CD14-positive monocyte (primary cell): Measurements from ENCODE around the gene SMTNL1. TPM values are rescaled to one million over a fixed set of nuclear protein-coding genes. Genes with fewer than 3 reads are reported as not detected.

Source experiments
- DNase-seq, 3 donors: peaks; one replicate each; pipeline ENCODE4 v3.0.0-alpha.2; 2011 to 2022
- H2AFZ ChIP-seq: 2 replicates; pipeline ENCODE4 v1.6.0; 2012; ENCODE audit warnings: mild to moderate bottlenecking, low read depth, low read length, inconsistent platforms; ENCODE audit not compliant: insufficient read depth, poor library complexity, severe bottlenecking
- H3K27ac ChIP-seq, 2 donors: 1 replicate in 1 of 2; 2 replicates in 1 of 2; pipeline ENCODE4 v1.5.1; 2012 to 2013; ENCODE audit warnings: low read length in 2 of 2, control low read depth in 1 of 2, inconsistent platforms in 1 of 2, low read depth in 1 of 2, mild to moderate bottlenecking in 1 of 2
- H3K27me3 ChIP-seq, 2 donors: one replicate each; pipeline versions ENCODE4 v1.6.0 to v1.6.1; 2011 to 2013; ENCODE audit warnings: low read length in 2 of 2; ENCODE audit not compliant: control insufficient read depth in 2 of 2, insufficient read depth in 2 of 2
- H3K36me3 ChIP-seq, 2 donors: replicated peaks in 1 of 2; 1 replicate in 1 of 2; 2 replicates in 1 of 2; pipeline versions ENCODE4 v1.5.1 to v1.6.1; 2012 to 2013; ENCODE audit warnings: low read length in 2 of 2, control low read depth in 1 of 2, inconsistent platforms in 1 of 2, mild to moderate bottlenecking in 1 of 2; ENCODE audit not compliant: insufficient read depth in 2 of 2, control insufficient read depth in 1 of 2
- H3K4me1 ChIP-seq, 2 donors: 1 replicate in 1 of 2; 2 replicates in 1 of 2; pipeline versions ENCODE4 v1.5.1 to v1.6.1; 2012 to 2013; ENCODE audit warnings: low read length in 2 of 2, control low read depth in 1 of 2, inconsistent platforms in 1 of 2, mild to moderate bottlenecking in 1 of 2, moderate library complexity in 1 of 2; ENCODE audit not compliant: insufficient read depth in 2 of 2, control insufficient read depth in 1 of 2
- H3K4me2 ChIP-seq: replicated peaks from 2 replicates; pipeline ENCODE3; 2012; ENCODE audit warnings: low read length, moderate library complexity, mild to moderate bottlenecking; ENCODE audit not compliant: poor library complexity, severe bottlenecking; ENCODE audit errors: extremely low read depth
- H3K4me3 ChIP-seq, 3 experiments: fragments of 200-600 bp in 1 of 3; sonication (generic) in 1 of 3; replicated peaks in 1 of 3; 1 replicate in 2 of 3; 2 replicates in 1 of 3; pipeline ENCODE4 v1.5.1; 2011 to 2013; ENCODE audit warnings: low read length in 3 of 3, mild to moderate bottlenecking in 3 of 3, control low read depth in 2 of 3, low read depth in 2 of 3, inconsistent platforms in 1 of 3, moderate library complexity in 1 of 3
- H3K79me2 ChIP-seq: 2 replicates; pipeline ENCODE4 v1.6.0; 2012; ENCODE audit warnings: mild to moderate bottlenecking, control low read depth, inconsistent platforms, low read length, moderate library complexity; ENCODE audit not compliant: insufficient read depth
- H3K9ac ChIP-seq: 2 replicates; pipeline ENCODE4 v1.6.0; 2017; ENCODE audit warnings: low read length, mild to moderate bottlenecking; ENCODE audit not compliant: insufficient read depth, poor library complexity, severe bottlenecking
- H3K9me3 ChIP-seq, 2 donors: replicated peaks in 1 of 2; 1 replicate in 1 of 2; 2 replicates in 1 of 2; pipeline versions ENCODE4 v1.5.1 to v1.6.1; 2012 to 2013; ENCODE audit warnings: low read length in 2 of 2, control low read depth in 1 of 2; ENCODE audit not compliant: control insufficient read depth in 1 of 2, insufficient read depth in 1 of 2
- H4K20me1 ChIP-seq: 2 replicates; pipeline ENCODE4 v1.6.0; 2012; ENCODE audit warnings: mild to moderate bottlenecking, low read length, control low read depth, moderate library complexity; ENCODE audit not compliant: insufficient read depth
- H3K27ac Mint-ChIP-seq, 7 donors: one replicate each; pipeline ENCODE4 v1.8.0; 2020; ENCODE audit warnings: mild to moderate bottlenecking in 7 of 7, mixed read lengths in 7 of 7, moderate library complexity in 6 of 7, inconsistent platforms in 2 of 7
- H3K27me3 Mint-ChIP-seq, 3 donors: one replicate each; pipeline ENCODE4 v1.8.0; 2021 to 2022; ENCODE audit warnings: low read depth in 3 of 3, mild to moderate bottlenecking in 3 of 3, mixed read lengths in 3 of 3, moderate library complexity in 3 of 3, inconsistent platforms in 1 of 3
- H3K36me3 Mint-ChIP-seq, 2 donors: one replicate each; pipeline ENCODE4 v1.8.0; 2020; ENCODE audit warnings: mixed read lengths in 2 of 2, inconsistent platforms in 1 of 2, mild to moderate bottlenecking in 1 of 2
- H3K4me1 Mint-ChIP-seq: one replicate; pipeline ENCODE4 v1.8.0; 2020; ENCODE audit warnings: mild to moderate bottlenecking, mixed read lengths
- H3K4me3 Mint-ChIP-seq, 2 donors: one replicate each; pipeline ENCODE4 v1.8.0; 2020; ENCODE audit warnings: mild to moderate bottlenecking in 2 of 2, mixed read lengths in 2 of 2, moderate library complexity in 1 of 2
- H3K9me3 Mint-ChIP-seq, 7 donors: one replicate each; pipeline ENCODE4 v1.8.0; 2020 to 2022; ENCODE audit warnings: mixed read lengths in 7 of 7, mild to moderate bottlenecking in 6 of 7, moderate library complexity in 6 of 7, inconsistent platforms in 2 of 7
- CTCF ChIP-seq: fragments of 200-600 bp; IDR thresholded peaks from one replicate; pipeline ENCODE4 v1.8.0; 2022; ENCODE audit warnings: antibody characterized with exemption, mild to moderate bottlenecking
- WGBS: methylation state at CpG from one replicate; pipeline ENCODE4 v1.1.5; 2013; ENCODE audit warnings: missing lambda C conversion rate; ENCODE audit not compliant: insufficient coverage; 5-methylcytosine and 5-hydroxymethylcytosine counted together
- intact Hi-C, 2 donors: fragments of 100-400 bp; cut with micrococcal nuclease; formaldehyde crosslinking; loops; one replicate each; pipeline versions ENCODE4 v1.15.0 to v1.15.1; 2023
- polyA plus RNA-seq, 3 donors: library from polyadenylated mRNA; depleted of rRNA in 1 of 3; unstranded in 2 of 3; stranded (reverse) in 1 of 3; fragments of 300-500 nt in 2 of 3; fragments of >200 nt in 1 of 3; fragmentation: Illumina TruSeq in 2 of 3; gene quantifications; 1 replicate in 2 of 3; 2 replicates in 1 of 3; pipeline ENCODE4 v1.2.3, GENCODE V29; 2012 to 2021
- small RNA-seq: library from RNA; depleted of rRNA; stranded (forward); fragments of <200 nt; gene quantifications from one replicate; pipeline ENCODE3, GENCODE V24; 2012; ENCODE audit warnings: low read depth; ENCODE audit not compliant: insufficient read length

Gene SMTNL1
- polyA plus RNA-seq, 3 donors = not detected

DNA sequence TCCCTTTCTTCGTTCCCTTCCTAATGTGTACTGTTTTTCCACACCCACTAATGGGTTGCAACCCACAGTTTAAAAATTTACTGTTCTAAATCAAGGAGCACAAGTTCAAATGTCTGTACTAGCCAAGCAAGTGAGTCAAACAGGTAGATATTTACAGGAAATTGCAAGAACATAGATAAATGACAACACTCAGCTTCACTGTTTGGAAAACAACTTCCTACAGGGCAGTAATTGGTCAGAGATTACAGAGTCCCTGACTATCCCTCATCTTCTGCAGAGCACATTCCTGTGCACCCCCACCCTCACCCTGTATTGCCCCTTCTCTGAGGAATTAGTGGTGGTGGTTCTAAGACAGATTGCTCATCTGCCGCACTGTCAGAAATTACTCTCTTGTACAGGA is 62.0 kb downstream of the SMTNL1 start:
- Histone ChIP-seq H3K4me1 (peaks cover 9 to 18% of the 10 kb centered on the region in 2 donors), H3K36me3 (no peaks in the 10 kb centered on the region), H3K27ac (no peak overlapping the region), H3K9ac (no peak overlapping the region), H4K20me1 (no peaks in the 10 kb centered on the region), H3K4me2 (peak overlapping the region; percentile 11), H3K79me2 (no peaks in the 10 kb centered on the region), H3K9me3 (no peaks in the 10 kb centered on the region), H3K27me3 (no peaks in the 10 kb centered on the region), H2AFZ (no peak overlapping the region), H3K4me3 (no peak overlapping the region)
- WGBS = no CpG with 5 or more reads among the region's 2 CpGs
- H3K4me1 Mint-ChIP-seq = peaks cover 26% of the 10 kb centered on the region
- no peaks in the 10 kb centered on the region for H3K36me3 Mint-ChIP-seq
- H3K27me3 Mint-ChIP-seq = peaks cover 1 to 6% (median 2%) of the 10 kb centered on the region in 3 donors
- intact Hi-C loops = no loop called here
- no peak for TF ChIP-seq CTCF
- no peak for DNase-seq
- H3K9me3 Mint-ChIP-seq = no peaks in the 10 kb centered on the region
- peak overlapping the region in 1 of 7 donors; percentile 16 for H3K27ac Mint-ChIP-seq
- peak overlapping the region in 1 of 2 donors; percentile 91 for H3K4me3 Mint-ChIP-seq

Small RNA genes within 50 kb of the gene (small RNA-seq; reads per million reads assigned to genes)
- not detected for gene RN7SL605P

Other genes with a start within 250 kb of the SMTNL1 start
- 1 to 10 TPM in 1 of 3 donors, under 1 TPM in 2; 0.29 to 1.2 (median 0.50) TPM for gene TNKS1BP1, start 212.6 kb upstream of the SMTNL1 start, polyA plus RNA-seq
- gene SSRP1, start 201.7 kb upstream of the SMTNL1 start, polyA plus RNA-seq = 10 to 100 TPM in 2 of 3 donors, 1 to 10 TPM in 1; 9.8 to 34.7 (median 14.7) TPM
- gene P2RX3, start 199.2 kb upstream of the SMTNL1 start, polyA plus RNA-seq = not detected
- not detected for gene PRG3, start 156.4 kb upstream of the SMTNL1 start, polyA plus RNA-seq
- gene PRG2, start 146.9 kb upstream of the SMTNL1 start, polyA plus RNA-seq = 1 to 10 TPM in 1 of 3 donors, not detected in 2; 1.1 TPM
- 100 to 1,000 TPM in 2 of 3 donors, 10 to 100 TPM in 1; 82.4 to 116 (median 109) TPM for gene SLC43A3, start 110.5 kb upstream of the SMTNL1 start, polyA plus RNA-seq
- under 1 TPM; 0.40 to 0.53 (median 0.44) TPM for gene RTN4RL2, start 77.1 kb upstream of the SMTNL1 start, polyA plus RNA-seq
- 1 to 10 TPM; 5.4 to 6.2 (median 5.8) TPM for gene SLC43A1, start 21.9 kb upstream of the SMTNL1 start, polyA plus RNA-seq
- gene TIMM10, start 6.8 kb upstream of the SMTNL1 start, polyA plus RNA-seq = 10 to 100 TPM; 30.4 to 62.1 (median 58.3) TPM
- gene UBE2L6, start 30.1 kb downstream of the SMTNL1 start, polyA plus RNA-seq = 100 to 1,000 TPM; 101 to 284 (median 268) TPM
- 10 to 100 TPM in 1 of 3 donors, 1 to 10 TPM in 2; 7.3 to 10.8 (median 8.5) TPM for gene SERPING1, start 60.1 kb downstream of the SMTNL1 start, polyA plus RNA-seq
- under 1 TPM in 2 of 3 donors, not detected in 1; 0.36 to 0.56 TPM for gene YPEL4, start 112.3 kb downstream of the SMTNL1 start, polyA plus RNA-seq
- 10 to 100 TPM in 2 of 3 donors, 1 to 10 TPM in 1; 7.6 to 17.9 (median 12.9) TPM for gene CLP1, start 120.2 kb downstream of the SMTNL1 start, polyA plus RNA-seq
- 10 to 100 TPM; 28.6 to 37.9 (median 31.8) TPM for gene ZDHHC5, start 130.5 kb downstream of the SMTNL1 start, polyA plus RNA-seq
- 10 to 100 TPM in 1 of 3 donors, 1 to 10 TPM in 2; 7.1 to 11.3 (median 9.2) TPM for gene MED19, start 174.6 kb downstream of the SMTNL1 start, polyA plus RNA-seq
- 10 to 100 TPM; 28.9 to 71.6 (median 52.9) TPM for gene TMX2, start 175.0 kb downstream of the SMTNL1 start, polyA plus RNA-seq
- 100 to 1,000 TPM in 2 of 3 donors, 10 to 100 TPM in 1; 99.5 to 260 (median 206) TPM for gene SELENOH, start 203.9 kb downstream of the SMTNL1 start, polyA plus RNA-seq
- under 1 TPM in 1 of 3 donors, not detected in 2; 0.10 TPM for gene BTBD18, start 214.2 kb downstream of the SMTNL1 start, polyA plus RNA-seq
- 10 to 100 TPM; 10.8 to 36.0 (median 13.7) TPM for gene CTNND1, start 224.2 kb downstream of the SMTNL1 start, polyA plus RNA-seq